Skin epidermis (tissue), 12 donors: ENCODE measurements around the gene F3.

Experiments used
- H3K27ac ChIP-seq, 21 experiments: fragments of 200-600 bp; sonication (generic) in 11 of 21; one replicate each; pipeline ENCODE4 v1.5.0; 2020; ENCODE audit warnings: mild to moderate bottlenecking in 3 of 21, inconsistent platforms in 2 of 21, moderate library complexity in 2 of 21
- H3K4me3 ChIP-seq, 7 experiments: fragments of 200-600 bp; sonication (generic) in 2 of 7; one replicate each; pipeline ENCODE4 v1.5.0; 2020; ENCODE audit warnings: inconsistent platforms in 2 of 7, mild to moderate bottlenecking in 2 of 7, moderate library complexity in 1 of 7

The F3 gene

GRCh38 chr1:94553931-94554330, 12.4 kb upstream of the F3 start:
- H3K27ac ChIP-seq: no peak overlapping the region
- H3K4me3 ChIP-seq: no peak overlapping the region

GRCh38 chr1:94553323-94553730, 11.8 kb upstream of the F3 start:
- Histone ChIP-seq H3K27ac (no peak overlapping the region), H3K4me3 (no peak overlapping the region)

GRCh38 chr1:94552071-94552586, 10.6 kb upstream of the F3 start:
- H3K27ac ChIP-seq: no peak overlapping the region
- H3K4me3 ChIP-seq: no peak overlapping the region

- no peak overlapping the region for H3K27ac ChIP-seq
These were observed 9.9 kb upstream of the F3 start for GRCh38 chr1:94551449-94551848.

GRCh38 chr1:94550800-94551241, 9.3 kb upstream of the F3 start:
- no peak overlapping the region for H3K4me3 ChIP-seq
- H3K27ac ChIP-seq: peak overlapping the region in 1 of 21 experiments; percentile 7

More at GRCh38 chr1:94551449-94551848, 9.9 kb upstream of the F3 start:
- H3K4me3 ChIP-seq: no peak overlapping the region

GRCh38 chr1:94550396-94550795, 8.8 kb upstream of the F3 start:
- Histone ChIP-seq H3K4me3 (no peak overlapping the region), H3K27ac (peak overlapping the region in 1 of 21 experiments; percentile 7)

- H3K4me3 ChIP-seq: no peak overlapping the region
- no peak overlapping the region for H3K27ac ChIP-seq
These were observed 8.1 kb upstream of the F3 start for GRCh38 chr1:94549706-94550105.

GRCh38 chr1:94544706-94545490, 3.3 kb upstream of the F3 start:
- Histone ChIP-seq H3K27ac (peak overlapping the region in 5 of 21 experiments; percentile 5 to 45 (median 22)), H3K4me3 (no peak overlapping the region)

- H3K4me3 ChIP-seq: no peak overlapping the region
- H3K27ac ChIP-seq: peak overlapping the region in 6 of 21 experiments; percentile 2 to 93 (median 10)
These were observed 2.5 kb upstream of the F3 start for GRCh38 chr1:94543893-94544635.

GRCh38 chr1:94543001-94543400, 1.4 kb upstream of the F3 start:
- peak overlapping the region in 3 of 7 experiments; percentile 68 to 72 (median 69) for H3K4me3 ChIP-seq
- peak overlapping the region in 8 of 21 experiments; percentile 69 to 93 (median 85) for H3K27ac ChIP-seq

GRCh38 chr1:94542088-94542870, 720 bp upstream of the F3 start:
- peak overlapping the region in 20 of 21 experiments; percentile 57 to 95 (median 84) for H3K27ac ChIP-seq
- peak overlapping the region; percentile 54 to 72 (median 65) for H3K4me3 ChIP-seq

- peak overlapping the region in 20 of 21 experiments; percentile 57 to 95 (median 84) for H3K27ac ChIP-seq
- peak overlapping the region; percentile 54 to 72 (median 65) for H3K4me3 ChIP-seq
These were observed 916 bp downstream of the F3 start for GRCh38 chr1:94540440-94541245.

- Histone ChIP-seq H3K4me3 (peak overlapping the region in 4 of 7 experiments; percentile 19 to 69 (median 59)), H3K27ac (no peak overlapping the region)
These were observed 2.1 kb downstream of the F3 start for GRCh38 chr1:94539496-94539895.

- Histone ChIP-seq H3K4me3 (peak overlapping the region in 1 of 7 experiments; percentile 64), H3K27ac (no peak overlapping the region)
These were observed 3.2 kb downstream of the F3 start for GRCh38 chr1:94538243-94538827.

- no peak overlapping the region for H3K4me3 ChIP-seq
- no peak overlapping the region for H3K27ac ChIP-seq
These were observed 4.3 kb downstream of the F3 start for GRCh38 chr1:94537254-94537653.

GRCh38 chr1:94535879-94536278, 5.7 kb downstream of the F3 start:
- no peak overlapping the region for H3K27ac ChIP-seq
- no peak overlapping the region for H3K4me3 ChIP-seq

- no peak overlapping the region for H3K27ac ChIP-seq
- H3K4me3 ChIP-seq: no peak overlapping the region
These were observed 6.5 kb downstream of the F3 start for GRCh38 chr1:94535095-94535494.

GRCh38 chr1:94532077-94532476, 9.5 kb downstream of the F3 start:
- H3K27ac ChIP-seq: no peak overlapping the region
- H3K4me3 ChIP-seq: no peak overlapping the region

- Histone ChIP-seq H3K4me3 (no peak overlapping the region), H3K27ac (no peak overlapping the region)
These were observed 9.9 kb downstream of the F3 start for GRCh38 chr1:94531664-94532063.
